Measurements from ENCODE around the gene VAMP2. TPM values are rescaled to one million over a fixed set of nuclear protein-coding genes. Genes with fewer than 3 reads are reported as not detected.
A peak's percentile ranks its signal among the peaks of the same experiment; 100 is the strongest.

Gene VAMP2
- total and polyA plus RNA-seq, 10 of the 15 experiments (the other 5 are each of a cell fraction or from before 2014, with no cell fraction given) = 3.0 to 35.2 (median 25.0) TPM

DNA sequence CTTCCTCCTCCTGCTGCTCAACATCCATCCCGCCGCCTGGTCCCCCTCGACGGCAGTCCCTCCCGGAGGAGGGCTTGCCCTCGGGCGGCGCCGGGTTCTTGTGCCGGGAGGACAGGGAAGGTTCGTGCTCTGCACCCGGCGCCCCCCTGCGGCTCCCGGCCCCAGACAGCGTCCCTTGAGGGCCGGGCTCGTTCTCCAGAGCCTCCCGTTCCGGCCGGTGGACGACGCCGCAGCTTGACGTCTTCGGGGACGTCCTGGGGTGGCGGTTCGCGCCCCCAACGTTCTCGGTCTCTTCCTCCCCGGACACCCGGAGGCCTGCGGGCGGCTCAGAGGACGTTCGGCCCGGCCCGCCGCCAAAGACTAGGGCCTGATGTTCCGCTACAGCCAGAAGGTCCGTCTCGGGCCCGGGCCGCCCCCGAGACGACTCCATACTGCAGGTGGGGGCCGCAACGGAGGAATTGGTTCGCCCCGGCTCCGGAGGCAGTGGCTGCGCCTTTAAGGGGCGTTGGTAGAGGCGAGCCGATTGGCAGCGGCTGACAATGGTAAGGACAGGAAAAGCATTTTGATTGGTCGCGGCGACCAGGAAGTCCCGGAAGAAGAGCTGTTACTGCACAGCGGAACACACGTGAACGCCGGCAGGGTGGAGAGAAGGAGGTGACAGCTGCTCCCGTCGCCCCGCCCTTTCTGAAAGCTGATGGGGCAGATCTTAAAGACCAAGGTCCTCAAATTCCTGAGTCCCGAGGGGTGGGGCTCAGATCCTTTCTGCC is 27.1 kb upstream of the VAMP2 start, which contains the start of gene BORCS6 (continued):
- TF ChIP-seq, protein P1, sequence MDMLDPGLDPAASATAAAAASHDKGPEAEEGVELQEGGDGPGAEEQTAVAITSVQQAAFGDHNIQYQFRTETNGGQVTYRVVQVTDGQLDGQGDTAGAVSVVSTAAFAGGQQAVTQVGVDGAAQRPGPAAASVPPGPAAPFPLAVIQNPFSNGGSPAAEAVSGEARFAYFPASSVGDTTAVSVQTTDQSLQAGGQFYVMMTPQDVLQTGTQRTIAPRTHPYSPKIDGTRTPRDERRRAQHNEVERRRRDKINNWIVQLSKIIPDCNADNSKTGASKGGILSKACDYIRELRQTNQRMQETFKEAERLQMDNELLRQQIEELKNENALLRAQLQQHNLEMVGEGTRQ (IDR thresholded peaks at IDR 0.05; ENCODE audit: borderline replicate concordance, low read depth, low read length) = peak; percentile 67
- TF ChIP-seq, protein P2, sequence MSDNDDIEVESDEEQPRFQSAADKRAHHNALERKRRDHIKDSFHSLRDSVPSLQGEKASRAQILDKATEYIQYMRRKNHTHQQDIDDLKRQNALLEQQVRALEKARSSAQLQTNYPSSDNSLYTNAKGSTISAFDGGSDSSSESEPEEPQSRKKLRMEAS (IDR thresholded peaks at IDR 0.05; ENCODE audit: low read depth, low read length) = no peak
- no peak for TF ChIP-seq KAT2A (conservative IDR thresholded peaks at IDR 0.05; ENCODE audit: control insufficient read depth, low read depth, low read length)
- TF ChIP-seq HCFC1 (IDR thresholded peaks at IDR 0.05; ENCODE audit: low read length) = peak; percentile 36; the same call in 1 of the 2 replicates
- peak; percentile 82; the same call in 1 of the 2 replicates for TF ChIP-seq STAT1 (conservative IDR thresholded peaks at IDR 0.05)
- TF ChIP-seq SMARCA5 (IDR thresholded peaks at IDR 0.05) = peak; percentile 84; the same call in 1 of the 2 replicates
- no peak for TF ChIP-seq EZH2 (IDR thresholded peaks at IDR 0.05; ENCODE audit: borderline replicate concordance, control insufficient read depth, low read depth, low read length)
- no peak for TF ChIP-seq FOXM1 (IDR thresholded peaks at IDR 0.05; ENCODE audit: low read depth, low read length)
- TF ChIP-seq NFYA (IDR thresholded peaks at IDR 0.05; ENCODE audit: borderline replicate concordance, low read depth, low read length) = no peak; the same call in 1 of the 2 replicates
- no peak for TF ChIP-seq MTA3 (IDR thresholded peaks at IDR 0.05; ENCODE audit: borderline replicate concordance, low read length)
- TF ChIP-seq SPI1 (IDR thresholded peaks at IDR 0.05; ENCODE audit: borderline replicate concordance, insufficient read depth, low read depth, low read length) = no peak
- no peak for TF ChIP-seq MTA2 (IDR thresholded peaks at IDR 0.05; ENCODE audit: low read depth)
- TF ChIP-seq GATAD2B (conservative IDR thresholded peaks at IDR 0.05; ENCODE audit: low read depth) = peak; percentile 71
- TF ChIP-seq, protein P3, sequence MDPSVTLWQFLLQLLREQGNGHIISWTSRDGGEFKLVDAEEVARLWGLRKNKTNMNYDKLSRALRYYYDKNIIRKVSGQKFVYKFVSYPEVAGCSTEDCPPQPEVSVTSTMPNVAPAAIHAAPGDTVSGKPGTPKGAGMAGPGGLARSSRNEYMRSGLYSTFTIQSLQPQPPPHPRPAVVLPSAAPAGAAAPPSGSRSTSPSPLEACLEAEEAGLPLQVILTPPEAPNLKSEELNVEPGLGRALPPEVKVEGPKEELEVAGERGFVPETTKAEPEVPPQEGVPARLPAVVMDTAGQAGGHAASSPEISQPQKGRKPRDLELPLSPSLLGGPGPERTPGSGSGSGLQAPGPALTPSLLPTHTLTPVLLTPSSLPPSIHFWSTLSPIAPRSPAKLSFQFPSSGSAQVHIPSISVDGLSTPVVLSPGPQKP (IDR thresholded peaks at IDR 0.05; ENCODE audit: low read depth, low read length) = 0 out of 2 replicates have a peak, but pooled peaks have one; percentile 6
- peak; percentile 59; the same call in 1 of the 3 replicates for TF ChIP-seq POU2F2 (IDR thresholded peaks at IDR 0.05; ENCODE audit: borderline replicate concordance, low read depth, low read length)
- TF ChIP-seq TCF12 (IDR thresholded peaks at IDR 0.05; ENCODE audit: low read depth, low read length) = 0 out of 2 replicates have a peak, but pooled peaks have one; percentile 34
- no peak for TF ChIP-seq TCF7 (IDR thresholded peaks at IDR 0.05; ENCODE audit: borderline replicate concordance)
- no peak; the same call in 1 of the 2 replicates for TF ChIP-seq RB1 (IDR thresholded peaks at IDR 0.05; ENCODE audit: borderline replicate concordance)
- TF ChIP-seq MXI1 (IDR thresholded peaks at IDR 0.05; ENCODE audit: low read depth, low read length) = no peak
- peak; percentile 94; the same call in 1 of the 2 replicates for TF ChIP-seq CHD1 (IDR thresholded peaks at IDR 0.05; ENCODE audit: low read depth, low read length)
- 0 out of 4 replicates have a peak, but pooled peaks of 1 of the 2 experiments have one; percentile 27 for TF ChIP-seq SRF (IDR thresholded peaks at IDR 0.05; ENCODE audit: low read depth in 2 of 2, low read length in 2 of 2)
- TF ChIP-seq, protein P4, sequence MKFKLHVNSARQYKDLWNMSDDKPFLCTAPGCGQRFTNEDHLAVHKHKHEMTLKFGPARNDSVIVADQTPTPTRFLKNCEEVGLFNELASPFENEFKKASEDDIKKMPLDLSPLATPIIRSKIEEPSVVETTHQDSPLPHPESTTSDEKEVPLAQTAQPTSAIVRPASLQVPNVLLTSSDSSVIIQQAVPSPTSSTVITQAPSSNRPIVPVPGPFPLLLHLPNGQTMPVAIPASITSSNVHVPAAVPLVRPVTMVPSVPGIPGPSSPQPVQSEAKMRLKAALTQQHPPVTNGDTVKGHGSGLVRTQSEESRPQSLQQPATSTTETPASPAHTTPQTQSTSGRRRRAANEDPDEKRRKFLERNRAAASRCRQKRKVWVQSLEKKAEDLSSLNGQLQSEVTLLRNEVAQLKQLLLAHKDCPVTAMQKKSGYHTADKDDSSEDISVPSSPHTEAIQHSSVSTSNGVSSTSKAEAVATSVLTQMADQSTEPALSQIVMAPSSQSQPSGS (IDR thresholded peaks at IDR 0.05; ENCODE audit: low read length) = no peak
- TF ChIP-seq RAD21 (IDR thresholded peaks at IDR 0.05; ENCODE audit: insufficient read depth, low read depth, low read length) = no peak
- TF ChIP-seq LARP7 (IDR thresholded peaks at IDR 0.05) = peak; percentile 82
- TF ChIP-seq, protein P5, sequence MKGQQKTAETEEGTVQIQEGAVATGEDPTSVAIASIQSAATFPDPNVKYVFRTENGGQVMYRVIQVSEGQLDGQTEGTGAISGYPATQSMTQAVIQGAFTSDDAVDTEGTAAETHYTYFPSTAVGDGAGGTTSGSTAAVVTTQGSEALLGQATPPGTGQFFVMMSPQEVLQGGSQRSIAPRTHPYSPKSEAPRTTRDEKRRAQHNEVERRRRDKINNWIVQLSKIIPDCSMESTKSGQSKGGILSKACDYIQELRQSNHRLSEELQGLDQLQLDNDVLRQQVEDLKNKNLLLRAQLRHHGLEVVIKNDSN (IDR thresholded peaks at IDR 0.05; ENCODE audit: borderline replicate concordance, extremely low read length, insufficient read depth, low read depth, low read length) = peak; percentile 69
- peak; percentile 26; the same call in 1 of the 2 replicates for TF ChIP-seq EED (IDR thresholded peaks at IDR 0.05; ENCODE audit: low read depth)

All from GM12878 (cell line).